GM20431 (cell line): ENCODE measurements around the gene CRB2.

Experiments
- in situ Hi-C: fragments of 300-500 bp; cut with MseI, MboI; formaldehyde crosslinking; loops from one replicate; pipeline ENCODE4 v1.15.0; 2020; ENCODE audit warnings: low sequenced_read_pairs; ENCODE audit not compliant: unreplicated experiment

CRB2 gene

DNA sequence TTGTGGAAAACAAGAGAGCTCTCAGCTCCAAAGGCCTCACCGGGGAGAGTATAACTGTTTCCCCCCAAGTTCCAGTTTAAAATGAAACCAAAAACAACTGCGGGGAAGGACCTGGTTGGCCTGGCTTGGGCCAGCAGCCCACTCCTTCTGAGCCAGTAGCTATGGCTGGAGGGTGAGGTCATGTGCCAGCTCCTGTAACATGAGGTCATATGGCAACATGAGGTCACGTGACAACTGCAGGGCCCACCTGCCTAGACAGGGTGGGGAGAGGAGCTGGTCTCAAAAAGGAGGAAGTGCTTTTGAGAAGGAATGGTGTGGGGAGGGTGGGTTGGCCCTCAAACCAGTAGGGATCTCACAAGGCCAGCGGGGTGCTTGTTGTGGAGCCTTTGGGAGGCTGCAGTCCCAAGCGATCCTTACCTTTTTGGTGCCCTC is 29.3 kb upstream of the CRB2 start:
- in situ Hi-C loops = loop anchor here (25.0 kb wide), 1 partner anchor 89 kb away; no protein-coding TSS in a partner anchor

DNA sequence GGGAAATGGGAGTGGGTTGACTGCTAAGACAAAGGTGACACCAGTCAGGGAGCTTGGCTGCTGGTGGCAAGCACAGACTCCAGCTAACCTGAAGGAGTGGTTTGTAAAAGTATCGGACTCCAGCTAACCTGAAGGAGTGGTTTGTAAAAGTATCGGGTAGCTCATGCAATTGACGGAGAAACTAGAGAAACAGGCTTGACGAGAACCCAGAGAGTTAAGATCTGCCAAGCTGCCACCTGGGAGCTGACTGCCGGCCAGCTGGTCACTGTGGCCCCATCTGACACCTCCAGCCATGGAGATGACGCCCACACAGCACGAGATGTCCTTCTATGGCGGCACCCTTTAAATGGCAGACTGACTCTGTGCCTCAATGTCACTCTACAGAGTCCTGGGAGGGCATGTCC is 28.3 kb upstream of the CRB2 start:
- in situ Hi-C loops = loop anchor here (25.0 kb wide), 1 partner anchor 90 kb away; no protein-coding TSS in a partner anchor

DNA sequence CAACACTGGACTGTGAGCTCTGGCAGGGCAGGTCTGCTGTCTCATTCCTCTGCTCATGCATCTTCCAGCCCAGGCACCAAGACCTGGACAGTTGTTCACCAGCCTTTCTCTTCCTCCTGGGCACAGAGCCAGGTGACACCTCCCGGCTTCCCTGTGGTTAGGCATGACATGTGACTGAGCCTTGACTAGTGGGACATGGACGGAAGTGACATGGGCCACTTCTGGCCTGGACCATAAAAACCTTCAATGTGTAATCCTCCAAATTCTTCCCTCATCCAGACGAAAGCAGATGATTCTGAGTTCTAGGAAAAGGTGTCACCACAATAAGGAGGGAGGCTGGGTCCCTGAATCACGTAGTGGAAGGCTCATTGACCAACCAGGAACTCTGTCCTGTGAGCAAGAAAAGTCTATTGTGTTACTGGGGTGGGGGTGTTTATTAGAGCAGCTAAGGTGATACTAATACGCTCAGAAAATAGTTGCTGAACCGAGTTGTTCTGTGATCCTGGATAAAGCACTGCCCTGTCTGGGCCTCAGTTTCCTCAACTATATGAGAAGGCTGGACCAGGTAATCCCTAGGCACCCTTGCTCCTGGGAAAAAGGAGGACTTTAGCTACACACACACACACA is 26.6 kb upstream of the CRB2 start:
- in situ Hi-C loops = loop anchor here (25.0 kb wide), 1 partner anchor 92 kb away; no protein-coding TSS in a partner anchor

DNA sequence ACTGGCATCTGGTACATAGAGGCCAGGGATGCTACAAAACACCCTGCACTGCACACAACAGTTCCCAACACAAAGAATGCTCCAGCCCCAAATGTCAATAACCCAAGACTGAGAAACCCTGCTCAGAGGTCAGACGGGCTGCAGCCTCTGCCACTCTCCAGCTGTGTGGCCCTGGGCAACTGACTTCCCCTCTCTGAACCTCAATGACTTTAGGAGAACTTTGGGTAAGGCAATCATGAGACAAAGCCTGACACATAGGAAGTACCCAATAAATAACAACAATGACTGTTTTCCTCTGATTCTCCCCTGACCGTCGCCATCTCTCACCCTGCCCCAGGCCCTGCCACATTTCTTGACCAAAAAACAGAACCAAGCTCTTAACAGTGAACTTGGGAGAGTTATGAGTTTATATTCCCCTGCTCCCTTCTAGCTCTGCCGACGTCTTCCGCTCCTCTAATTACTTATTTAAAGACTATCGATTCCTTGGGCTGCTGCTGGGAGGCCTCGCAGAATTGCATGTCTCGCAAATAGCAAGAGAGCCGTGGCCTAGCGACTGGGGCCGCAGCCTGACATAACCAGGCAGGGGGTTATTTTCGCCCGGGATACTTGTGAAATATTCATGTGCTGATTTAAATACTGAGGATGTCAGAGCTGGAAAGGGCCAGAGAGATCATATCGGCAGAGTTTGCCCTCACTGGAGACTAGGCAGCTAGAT is 24.5 kb upstream of the CRB2 start:
- in situ Hi-C loops = loop anchor here (25.0 kb wide), 1 partner anchor 94 kb away; no protein-coding TSS in a partner anchor

DNA sequence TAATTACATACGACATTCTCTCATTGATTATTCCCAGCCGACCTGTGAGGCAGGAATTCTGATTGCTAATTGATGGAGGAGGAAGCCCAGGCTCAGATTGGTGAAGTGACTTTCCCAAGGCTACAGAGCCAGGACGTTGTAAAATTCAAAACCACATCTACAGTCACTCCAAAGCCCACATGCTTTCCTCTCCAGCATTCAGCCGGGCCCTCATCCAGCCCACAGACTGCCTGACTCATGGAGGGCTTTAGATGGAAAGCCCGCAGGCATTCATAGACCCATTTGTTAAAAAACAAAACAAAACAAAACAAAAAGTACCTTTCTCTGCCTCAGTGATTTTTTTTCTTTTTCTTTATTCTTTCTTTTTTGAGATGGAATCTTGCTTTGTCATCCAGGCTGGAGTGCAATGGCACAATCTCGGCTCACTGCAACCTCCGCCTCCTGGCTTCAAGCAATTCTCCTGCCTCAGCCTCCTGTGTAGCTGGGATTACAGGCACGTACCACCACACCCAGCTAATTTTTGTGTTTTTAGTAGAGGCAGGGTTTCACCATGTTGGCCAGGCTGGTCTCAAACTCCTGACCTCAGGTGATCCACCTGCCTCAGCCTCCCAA is 22.8 kb upstream of the CRB2 start:
- in situ Hi-C loops = loop anchor here (25.0 kb wide), 1 partner anchor 96 kb away; no protein-coding TSS in a partner anchor

DNA sequence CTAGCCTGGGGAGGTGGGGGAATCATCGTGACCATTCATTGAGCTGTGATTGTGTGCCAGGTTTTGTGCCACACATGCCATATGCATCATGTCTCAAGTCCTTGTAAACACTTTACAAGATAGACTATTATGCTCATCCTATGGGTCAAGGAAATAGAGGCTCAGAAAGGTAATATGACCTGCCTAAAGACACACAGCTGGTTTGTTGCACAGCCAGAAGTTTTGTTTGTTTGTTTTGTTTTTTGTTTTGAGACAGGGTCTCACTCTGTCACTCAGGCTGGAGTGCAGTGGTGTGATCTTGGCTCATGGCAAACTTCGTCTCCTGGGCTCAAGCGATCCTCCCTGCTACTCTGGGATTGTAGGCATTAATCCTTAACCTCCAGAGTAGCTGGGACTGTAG is 21.4 kb upstream of the CRB2 start:
- in situ Hi-C loops = loop anchor here (25.0 kb wide), 1 partner anchor 97 kb away; no protein-coding TSS in a partner anchor

DNA sequence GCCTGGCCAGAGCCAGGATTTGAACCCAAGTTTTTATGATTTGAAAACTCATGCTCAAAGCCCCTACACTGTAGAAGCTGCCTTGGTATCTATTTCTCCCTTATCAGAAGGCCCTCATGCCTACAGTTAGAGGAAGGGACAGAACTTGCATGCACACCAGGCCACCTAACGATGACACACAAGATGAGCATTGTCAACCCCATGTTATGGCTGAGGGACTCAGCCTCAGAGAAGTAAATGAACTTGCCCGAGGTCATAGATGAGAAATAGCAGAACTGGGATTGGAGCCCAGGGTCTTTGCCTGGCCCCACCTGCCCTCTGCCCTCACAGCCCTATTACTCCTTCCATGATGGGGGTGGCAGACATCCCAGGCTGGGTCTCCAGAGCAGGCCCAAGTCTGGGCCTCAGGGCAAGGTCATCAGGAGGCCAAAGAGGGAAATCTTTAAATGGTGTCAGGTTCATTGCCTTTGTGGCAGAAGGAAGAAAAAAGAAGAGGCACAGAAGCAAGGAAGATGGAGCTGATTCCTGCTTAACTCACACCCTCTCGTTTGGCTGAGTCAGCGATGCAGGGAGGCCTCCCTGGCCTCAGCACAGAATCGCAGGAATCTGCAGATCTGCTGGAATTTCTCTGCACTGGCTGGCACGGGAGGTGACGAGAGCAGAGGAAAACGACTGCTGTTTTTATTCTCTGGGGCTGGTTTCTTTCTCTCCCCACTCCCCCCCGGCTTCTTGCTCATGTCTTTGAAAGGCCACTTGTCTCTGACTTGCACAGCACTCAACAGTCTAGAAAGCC is 20.6 kb upstream of the CRB2 start:
- in situ Hi-C loops = loop anchor here (25.0 kb wide), 1 partner anchor 98 kb away; no protein-coding TSS in a partner anchor

GRCh38 chr9:123335986-123336329 is 20.0 kb upstream of the CRB2 start:
- in situ Hi-C loops = loop anchor here (25.0 kb wide), 1 partner anchor 99 kb away; no protein-coding TSS in a partner anchor

GRCh38 chr9:123336449-123336848 is 19.5 kb upstream of the CRB2 start:
- in situ Hi-C loops = loop anchor here (25.0 kb wide), 1 partner anchor 99 kb away; no protein-coding TSS in a partner anchor

DNA sequence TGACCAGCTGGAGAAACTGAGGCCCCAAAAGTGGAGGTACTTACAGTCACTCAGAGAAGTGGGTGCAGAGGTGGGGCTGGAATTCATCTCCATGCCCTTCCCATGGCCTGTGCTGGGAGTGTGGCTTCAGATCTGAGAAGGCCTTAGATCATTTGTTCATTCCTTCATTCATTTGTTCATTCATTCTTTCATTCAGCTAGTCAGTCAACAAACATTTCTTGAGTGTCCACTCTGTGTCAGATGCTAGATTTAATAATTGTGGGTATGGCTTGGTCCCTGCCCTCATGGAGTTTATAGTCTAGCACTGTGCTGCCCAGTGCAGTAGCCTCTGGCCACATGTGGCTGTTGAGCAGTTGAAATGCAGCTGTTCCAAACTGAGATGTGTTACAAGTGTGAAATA is 19.0 kb upstream of the CRB2 start:
- in situ Hi-C loops = loop anchor here (25.0 kb wide), 1 partner anchor 100 kb away; no protein-coding TSS in a partner anchor

GRCh38 chr9:123337971-123338370 is 18.0 kb upstream of the CRB2 start:
- in situ Hi-C loops = loop anchor here (25.0 kb wide), 1 partner anchor 101 kb away; no protein-coding TSS in a partner anchor

GRCh38 chr9:123338710-123339665 is 17.0 kb upstream of the CRB2 start:
- in situ Hi-C loops = loop anchor here (25.0 kb wide), 1 partner anchor 102 kb away; no protein-coding TSS in a partner anchor

GRCh38 chr9:123339666-123340510 is 16.1 kb upstream of the CRB2 start:
- in situ Hi-C loops = loop anchor here (10.0 to 25.0 kb wide), 2 partner anchors 103 to 255 kb away; no protein-coding TSS in a partner anchor

DNA sequence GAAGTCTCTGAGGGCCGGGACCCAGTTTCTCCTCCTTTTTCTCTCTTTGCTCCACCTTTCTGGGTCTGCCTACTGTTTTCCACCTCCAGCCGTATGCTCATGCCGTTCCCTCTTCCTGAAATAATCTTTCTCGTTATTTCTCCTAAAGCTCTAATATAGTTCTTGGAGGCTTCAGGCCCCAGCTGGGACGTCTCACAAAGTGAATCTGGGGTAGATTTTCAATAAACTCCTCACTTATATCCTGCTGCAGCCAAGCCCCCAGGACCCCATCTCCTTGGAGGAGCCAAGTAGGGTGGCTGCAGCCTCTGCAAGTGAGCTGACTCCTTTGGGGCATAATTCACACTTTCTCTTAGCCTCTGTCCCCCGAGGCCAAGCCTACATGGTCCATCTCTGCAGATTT is 14.2 kb upstream of the CRB2 start:
- in situ Hi-C loops = loop anchor here (10.0 to 25.0 kb wide), 2 partner anchors 105 to 257 kb away; no protein-coding TSS in a partner anchor

DNA sequence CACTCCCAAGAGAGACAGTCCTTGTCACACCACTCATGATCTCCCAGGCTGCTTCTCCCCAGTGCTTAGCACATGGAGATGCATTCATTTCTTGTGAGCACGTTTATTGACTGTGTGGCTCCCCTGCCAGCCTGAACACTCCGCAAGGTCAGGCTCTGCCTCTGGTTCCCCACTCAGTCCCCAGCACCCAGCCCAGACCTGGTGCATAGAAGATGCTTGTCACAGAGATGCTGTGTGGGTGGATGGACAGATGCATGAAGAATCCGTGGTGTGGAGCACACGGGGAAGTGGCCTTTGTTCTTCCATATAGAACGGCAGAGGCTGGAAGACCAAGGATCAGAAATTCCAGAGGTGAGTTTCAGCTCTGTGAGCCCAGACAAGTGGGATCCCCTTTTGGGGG is 13.8 kb upstream of the CRB2 start:
- in situ Hi-C loops = loop anchor here (10.0 to 25.0 kb wide), 2 partner anchors 105 to 257 kb away; no protein-coding TSS in a partner anchor

GRCh38 chr9:123343443-123344191 is 12.4 kb upstream of the CRB2 start:
- in situ Hi-C loops = loop anchor here (10.0 to 25.0 kb wide), 2 partner anchors 106 to 259 kb away; no protein-coding TSS in a partner anchor
